Embryonic facial prominence (tissue), 1 donor: ENCODE results near the gene BACE2.
"Not testable (repeated sequence)": the region's sequence is repeated elsewhere in the genome, so short reads cannot be mapped to it uniquely, and the experiment has no call there.

ENCODE experiments used
- DNase-seq: peaks from one replicate; pipeline ENCODE4 v3.0.0-alpha.2; 2016; ENCODE audit errors: extremely low spot score

The BACE2 gene

GRCh38 chr21:41185802-41186201, 17.8 kb downstream of the BACE2 start:
- no peak for DNase-seq

GRCh38 chr21:41186755-41187536, 19.0 kb downstream of the BACE2 start:
- no peak for DNase-seq

- DNase-seq: no peak
These were observed 19.6 kb downstream of the BACE2 start for GRCh38 chr21:41187537-41188025.

- DNase-seq: no peak
These were observed 20.7 kb downstream of the BACE2 start for GRCh38 chr21:41188486-41189149.

DNA sequence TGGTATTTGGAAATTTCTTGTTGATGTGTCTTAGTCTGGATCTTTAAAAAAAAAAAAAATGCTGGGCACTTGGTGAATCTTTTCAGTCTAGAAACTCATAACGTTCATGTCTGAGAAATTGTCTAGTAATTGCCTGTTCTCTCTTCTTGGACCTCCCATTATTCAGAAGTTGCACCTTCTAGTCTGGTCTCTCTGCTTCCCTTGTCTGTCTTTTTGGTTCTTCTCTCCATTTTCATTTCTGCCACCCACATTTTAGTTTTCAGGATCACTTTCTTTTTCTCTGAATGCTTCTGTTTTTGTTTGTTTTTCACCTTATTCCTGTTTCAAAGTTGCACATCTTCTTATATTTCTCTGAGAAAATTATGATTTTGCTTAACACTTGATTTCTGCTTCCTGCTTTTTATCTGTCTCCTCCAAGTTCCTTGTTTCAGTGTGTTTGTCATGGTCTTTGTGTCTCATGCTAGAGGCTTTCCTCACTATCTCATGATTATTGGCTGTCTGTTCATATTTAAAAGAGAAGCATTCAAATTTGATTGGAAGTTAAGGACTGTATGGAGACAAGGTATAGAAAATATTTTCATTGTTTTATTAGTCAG, 21.3 kb downstream of the BACE2 start:
- no peak for DNase-seq

- DNase-seq: not testable (repeated sequence)
These were observed 24.6 kb downstream of the BACE2 start for GRCh38 chr21:41192552-41192951.

DNA sequence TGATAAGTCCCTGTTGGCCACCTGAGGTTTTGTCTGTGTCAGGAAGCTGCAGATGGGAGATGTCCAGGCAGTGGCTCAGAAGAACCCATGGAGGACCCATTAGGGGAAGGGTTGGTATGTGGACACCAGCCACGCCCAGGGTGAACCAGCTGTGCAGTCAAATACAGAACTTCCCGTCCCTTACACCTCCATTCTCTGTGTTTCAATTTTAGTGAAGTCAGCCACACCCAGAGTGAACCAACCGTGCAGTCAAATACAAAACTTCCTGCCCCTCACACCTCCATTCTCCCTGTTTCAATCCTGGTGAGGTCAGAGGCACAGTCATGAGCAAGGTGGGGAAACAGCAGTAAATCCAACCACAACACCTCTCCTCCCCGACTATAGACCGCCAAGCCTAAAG, 27.4 kb downstream of the BACE2 start:
- DNase-seq: no peak

DNA sequence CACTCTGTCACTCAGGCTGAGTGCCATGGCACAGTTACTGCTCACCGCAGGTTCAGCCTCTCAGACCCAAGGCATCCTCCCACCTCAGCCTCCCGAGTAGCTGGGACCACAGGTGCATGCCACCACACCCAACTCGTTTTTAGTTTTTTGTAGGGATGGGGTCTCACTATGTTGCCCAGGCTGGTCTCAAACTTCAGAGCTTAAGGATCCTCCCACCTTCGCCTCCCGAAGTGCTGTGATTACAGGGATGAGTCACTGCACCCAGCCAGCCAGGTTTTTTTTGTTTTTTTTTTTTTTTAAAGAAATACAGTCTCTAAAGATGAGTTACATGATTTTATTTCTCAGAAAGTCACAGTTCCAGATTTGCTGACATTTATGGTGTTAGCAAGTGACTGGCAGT, 29.0 kb downstream of the BACE2 start:
- no peak for DNase-seq

- no peak for DNase-seq
These were observed 29.6 kb downstream of the BACE2 start for GRCh38 chr21:41197582-41197981.

GRCh38 chr21:41198647-41199046, 30.7 kb downstream of the BACE2 start:
- DNase-seq: not testable (repeated sequence)

- DNase-seq: no peak
These were observed 31.2 kb downstream of the BACE2 start for GRCh38 chr21:41199123-41199522.

DNA sequence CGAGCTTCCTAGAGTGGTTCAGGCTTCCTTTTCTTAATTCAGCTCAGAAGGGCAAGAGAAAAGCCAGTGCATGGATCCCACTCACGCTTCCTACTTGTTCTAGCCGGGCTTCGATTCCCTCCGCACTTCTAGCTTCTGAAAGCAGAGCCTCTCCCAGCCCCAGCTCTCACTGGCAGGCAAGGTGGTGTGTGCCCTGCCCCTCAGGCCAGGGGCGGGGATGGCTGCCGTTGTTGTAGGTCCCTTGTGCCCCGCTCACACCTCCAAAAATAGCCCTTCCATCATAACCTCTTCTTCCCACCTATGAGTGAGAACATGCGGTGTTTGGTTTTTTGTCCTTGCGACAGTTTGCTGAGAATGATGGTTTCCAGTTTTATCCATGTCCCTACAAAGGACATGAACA, 31.6 kb downstream of the BACE2 start:
- DNase-seq: no peak

GRCh38 chr21:41201385-41201784, 33.4 kb downstream of the BACE2 start:
- DNase-seq: no peak

DNA sequence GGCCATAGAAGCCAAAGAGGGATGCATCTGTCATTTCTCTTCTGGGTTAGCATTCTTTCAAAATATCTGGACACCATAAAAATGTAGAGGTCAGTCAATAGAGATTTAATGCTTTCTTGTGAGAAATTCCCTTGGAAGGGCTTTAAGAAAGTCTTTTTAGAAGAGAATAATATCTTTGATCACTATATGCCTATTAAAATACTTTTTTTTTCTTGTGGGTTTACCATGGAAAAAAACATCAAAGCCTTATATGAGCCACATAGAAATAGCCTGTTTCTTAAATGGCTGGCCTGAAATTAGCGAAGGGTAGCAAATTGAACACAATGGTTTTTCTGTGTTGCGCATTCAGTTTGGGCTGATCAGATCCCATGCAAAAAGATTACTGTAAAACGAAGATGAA, 36.8 kb downstream of the BACE2 start:
- DNase-seq: no peak

DNA sequence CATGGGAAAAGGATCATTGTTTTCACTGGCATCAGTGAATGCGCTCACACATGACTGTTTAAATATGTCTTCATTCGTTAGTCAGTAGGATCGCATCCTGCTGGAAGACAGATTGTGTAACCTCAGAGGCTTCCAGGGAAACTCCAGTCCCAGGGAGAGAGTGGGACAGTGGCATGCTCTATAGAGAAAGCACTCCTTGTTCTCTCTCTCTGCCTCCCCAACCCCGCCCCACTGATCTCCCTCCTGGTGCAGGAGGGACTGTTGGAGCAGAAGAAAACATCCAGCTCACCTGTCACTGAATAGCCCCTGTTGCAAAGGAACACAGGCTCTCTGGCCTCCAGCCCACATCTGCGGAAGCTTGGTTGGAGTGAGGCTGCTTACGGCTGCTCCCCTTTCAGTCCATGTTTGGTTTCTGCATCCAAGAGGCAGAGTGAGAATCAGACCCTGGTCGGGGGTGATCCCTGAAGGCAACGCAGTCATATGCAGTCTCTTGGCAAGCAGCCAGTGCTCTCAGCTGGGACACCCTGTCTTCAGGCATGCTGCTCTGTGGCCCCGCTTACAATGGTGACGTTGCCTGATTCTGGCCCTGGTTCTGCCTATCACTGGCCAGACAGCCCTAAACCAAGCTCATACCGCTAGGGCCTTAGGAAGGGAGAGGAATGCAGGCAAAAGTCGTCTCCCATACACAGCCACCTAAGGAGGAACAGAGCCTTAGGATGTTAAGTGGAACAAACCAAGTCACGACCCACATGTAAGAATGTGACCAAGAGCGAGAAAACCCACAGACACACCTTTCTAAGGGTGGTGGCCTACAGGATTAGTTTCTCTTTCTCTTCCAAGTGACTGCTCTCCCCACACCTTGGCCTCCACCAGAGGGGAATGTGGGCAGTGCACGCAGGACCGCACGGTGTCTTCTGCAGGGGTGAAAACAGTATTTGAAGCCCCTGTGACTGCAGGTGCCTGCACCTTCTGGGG, 39.7 kb downstream of the BACE2 start:
- DNase-seq: no peak

DNA sequence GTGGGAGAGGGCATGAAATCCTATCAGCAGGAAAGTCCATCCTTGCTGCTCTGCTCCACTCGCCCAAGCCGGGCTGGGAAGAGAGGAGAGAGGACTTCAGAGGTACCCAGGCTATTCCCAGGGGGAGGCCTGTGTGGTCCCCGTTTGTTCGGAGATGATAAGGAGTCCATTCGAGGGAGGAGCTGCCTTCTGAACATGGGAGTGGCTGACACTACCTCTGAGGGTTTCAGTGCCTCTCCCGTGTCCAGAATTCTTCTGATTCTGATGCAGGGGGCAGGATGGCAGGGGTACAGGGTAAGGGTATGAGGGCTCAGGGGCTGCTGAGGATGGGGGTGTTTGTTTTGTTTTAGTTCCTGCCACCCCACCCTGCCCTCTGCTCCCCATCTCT, 40.4 kb downstream of the BACE2 start:
- no peak for DNase-seq

- DNase-seq: no peak
These were observed 41.2 kb downstream of the BACE2 start for GRCh38 chr21:41209016-41209619.

DNA sequence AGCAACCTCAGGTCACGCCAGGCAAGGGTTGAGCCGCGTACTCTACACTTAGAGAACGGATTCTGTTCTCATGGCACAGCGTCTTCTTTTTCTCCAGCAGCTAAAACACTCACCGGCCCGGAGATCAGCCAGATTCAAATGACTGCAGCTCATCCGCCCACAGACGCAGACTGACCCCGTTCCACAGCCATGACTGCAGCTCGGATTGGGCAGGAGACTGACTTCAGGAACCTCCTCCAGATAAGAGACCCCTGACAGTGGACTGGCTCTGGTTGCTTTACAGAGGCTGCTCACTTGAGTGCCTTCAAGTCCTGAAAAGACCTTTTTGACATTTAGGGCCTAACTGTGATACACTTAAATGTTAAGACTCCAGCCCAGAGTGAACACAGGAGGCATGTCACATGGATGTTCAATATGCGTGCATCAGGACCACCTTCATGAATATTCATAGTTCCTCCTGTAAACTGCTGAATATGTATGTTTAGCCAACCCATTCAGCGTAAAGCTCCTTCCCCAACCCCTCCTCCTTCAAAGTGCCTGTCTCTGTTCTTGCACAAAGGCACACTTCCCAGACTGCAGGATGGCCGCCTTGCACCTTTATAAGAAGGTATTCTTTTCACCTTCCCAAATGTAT, 42.6 kb downstream of the BACE2 start:
- DNase-seq: no peak

DNA sequence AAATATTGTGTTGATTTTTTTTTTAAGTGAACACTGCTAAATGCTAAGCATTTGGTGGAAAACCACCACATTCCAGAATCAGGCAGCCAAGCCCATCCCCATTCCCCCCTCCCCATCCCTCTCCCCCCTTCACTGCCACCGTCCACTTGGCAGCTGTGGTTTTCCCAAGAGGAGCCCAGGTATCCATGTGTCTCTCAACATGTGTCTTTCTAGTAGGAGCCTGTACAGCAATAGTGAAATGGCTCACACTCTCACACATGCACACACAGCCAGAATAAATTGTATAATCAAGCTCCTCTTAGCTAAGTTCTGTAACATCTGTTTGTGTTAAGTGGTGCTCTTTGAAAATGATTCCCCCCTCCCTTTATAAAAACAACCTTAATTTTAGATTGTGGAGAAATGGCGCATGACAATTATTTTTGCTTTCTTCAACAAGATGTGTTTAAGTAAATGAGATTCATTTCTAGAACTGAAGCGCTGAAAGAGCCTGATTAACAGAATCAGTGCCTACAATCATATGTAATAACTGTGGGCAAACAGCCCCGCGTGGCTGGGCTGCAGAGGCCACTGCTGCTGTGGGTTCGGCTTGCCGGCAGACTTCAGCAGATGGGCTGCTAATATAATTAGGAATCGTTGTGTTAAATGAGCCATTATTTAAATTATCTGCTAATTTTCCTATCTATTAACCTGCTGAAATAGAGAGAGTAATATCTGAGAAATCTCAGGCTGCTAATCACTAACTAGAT, 43.3 kb downstream of the BACE2 start:
- DNase-seq: no peak

DNA sequence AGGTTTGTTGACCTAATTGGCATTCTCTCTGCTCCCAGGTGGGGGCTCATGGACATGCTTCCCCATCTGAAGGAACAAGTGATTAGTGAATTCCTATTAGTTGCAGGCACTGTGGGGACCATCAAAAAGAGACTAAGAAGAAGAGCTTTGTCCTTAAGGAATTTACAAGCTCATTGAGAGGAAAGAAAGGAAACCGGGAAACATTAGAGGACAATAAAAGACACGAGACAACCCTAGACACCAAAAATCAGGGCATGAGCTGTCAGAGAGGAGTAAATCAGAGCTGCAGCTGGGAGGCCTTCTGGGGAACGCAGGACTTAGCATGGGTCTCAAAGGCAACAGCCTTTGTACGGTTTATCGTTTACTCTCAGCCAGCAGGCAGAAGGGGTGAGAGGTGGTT, 45.1 kb downstream of the BACE2 start:
- DNase-seq: no peak
